Upper lobe of left lung (tissue), 4 donors: ENCODE results near the gene CRYGB.
"Not testable (repeated sequence)": the region's sequence is repeated elsewhere in the genome, so short reads cannot be mapped to it uniquely, and the experiment has no call there.

Source experiments
- CTCF ChIP-seq, 6 experiments: fragments of 450-650 bp in 4 of 6; fragments of 200-600 bp in 2 of 6; sonication (generic) in 2 of 6; IDR thresholded peaks; one replicate each; pipeline ENCODE4 v1.5.1; 2016 to 2019; ENCODE audit warnings: antibody characterized with exemption in 6 of 6
- EP300 ChIP-seq, 4 donors: sonication (generic); formaldehyde crosslinking; IDR thresholded peaks; one replicate each; pipeline ENCODE4 v1.5.1; 2017; ENCODE audit warnings: antibody characterized with exemption in 4 of 4, control low read depth in 2 of 4

GRCh38 chr2:208138334-208138733 is 7.6 kb downstream of the CRYGB start:
- not testable (repeated sequence) for TF ChIP-seq CTCF, EP300 (IDR thresholded peaks at IDR 0.05)
